GM12801 (cell line): ENCODE results near the gene PTCD1.

Source experiments
- TF ChIP-seq, protein P1 (sequence below): IDR thresholded peaks from one replicate; pipeline ENCODE4 v1.5.1; 2011; ENCODE audit warnings: control low read depth; ENCODE audit not compliant: insufficient read length; ENCODE audit errors: extremely low read depth

The PTCD1 gene

DNA sequence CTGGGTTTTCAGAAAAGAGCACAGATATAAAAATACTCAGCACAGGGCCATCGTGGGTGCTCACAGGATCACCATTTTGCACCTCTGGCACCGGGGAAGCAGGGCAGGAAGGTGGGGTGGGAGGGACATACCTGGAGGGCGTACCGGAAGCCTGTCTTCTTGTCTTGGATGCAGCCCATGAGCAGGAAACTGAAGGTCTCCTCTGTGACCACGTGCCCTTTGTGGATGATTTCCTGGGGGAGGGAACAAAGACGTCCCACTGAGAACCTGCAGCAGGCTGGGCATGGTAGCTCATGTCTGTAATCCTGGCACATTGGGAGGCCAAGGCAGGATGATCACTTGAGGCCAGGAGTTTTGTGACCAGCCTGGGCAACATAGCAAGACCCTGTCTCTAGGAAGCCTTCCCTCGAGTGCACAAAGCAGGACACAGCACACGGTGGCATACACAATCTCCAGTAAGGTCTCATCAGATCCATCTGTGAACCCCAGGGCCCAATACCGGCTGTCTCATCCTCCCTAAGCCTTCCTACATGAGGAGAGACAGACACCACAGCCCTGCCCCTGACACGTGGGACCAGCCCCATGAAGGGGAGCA is 9.5 kb downstream of the PTCD1 start:
- TF ChIP-seq, protein P1, sequence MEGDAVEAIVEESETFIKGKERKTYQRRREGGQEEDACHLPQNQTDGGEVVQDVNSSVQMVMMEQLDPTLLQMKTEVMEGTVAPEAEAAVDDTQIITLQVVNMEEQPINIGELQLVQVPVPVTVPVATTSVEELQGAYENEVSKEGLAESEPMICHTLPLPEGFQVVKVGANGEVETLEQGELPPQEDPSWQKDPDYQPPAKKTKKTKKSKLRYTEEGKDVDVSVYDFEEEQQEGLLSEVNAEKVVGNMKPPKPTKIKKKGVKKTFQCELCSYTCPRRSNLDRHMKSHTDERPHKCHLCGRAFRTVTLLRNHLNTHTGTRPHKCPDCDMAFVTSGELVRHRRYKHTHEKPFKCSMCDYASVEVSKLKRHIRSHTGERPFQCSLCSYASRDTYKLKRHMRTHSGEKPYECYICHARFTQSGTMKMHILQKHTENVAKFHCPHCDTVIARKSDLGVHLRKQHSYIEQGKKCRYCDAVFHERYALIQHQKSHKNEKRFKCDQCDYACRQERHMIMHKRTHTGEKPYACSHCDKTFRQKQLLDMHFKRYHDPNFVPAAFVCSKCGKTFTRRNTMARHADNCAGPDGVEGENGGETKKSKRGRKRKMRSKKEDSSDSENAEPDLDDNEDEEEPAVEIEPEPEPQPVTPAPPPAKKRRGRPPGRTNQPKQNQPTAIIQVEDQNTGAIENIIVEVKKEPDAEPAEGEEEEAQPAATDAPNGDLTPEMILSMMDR = no peak

DNA sequence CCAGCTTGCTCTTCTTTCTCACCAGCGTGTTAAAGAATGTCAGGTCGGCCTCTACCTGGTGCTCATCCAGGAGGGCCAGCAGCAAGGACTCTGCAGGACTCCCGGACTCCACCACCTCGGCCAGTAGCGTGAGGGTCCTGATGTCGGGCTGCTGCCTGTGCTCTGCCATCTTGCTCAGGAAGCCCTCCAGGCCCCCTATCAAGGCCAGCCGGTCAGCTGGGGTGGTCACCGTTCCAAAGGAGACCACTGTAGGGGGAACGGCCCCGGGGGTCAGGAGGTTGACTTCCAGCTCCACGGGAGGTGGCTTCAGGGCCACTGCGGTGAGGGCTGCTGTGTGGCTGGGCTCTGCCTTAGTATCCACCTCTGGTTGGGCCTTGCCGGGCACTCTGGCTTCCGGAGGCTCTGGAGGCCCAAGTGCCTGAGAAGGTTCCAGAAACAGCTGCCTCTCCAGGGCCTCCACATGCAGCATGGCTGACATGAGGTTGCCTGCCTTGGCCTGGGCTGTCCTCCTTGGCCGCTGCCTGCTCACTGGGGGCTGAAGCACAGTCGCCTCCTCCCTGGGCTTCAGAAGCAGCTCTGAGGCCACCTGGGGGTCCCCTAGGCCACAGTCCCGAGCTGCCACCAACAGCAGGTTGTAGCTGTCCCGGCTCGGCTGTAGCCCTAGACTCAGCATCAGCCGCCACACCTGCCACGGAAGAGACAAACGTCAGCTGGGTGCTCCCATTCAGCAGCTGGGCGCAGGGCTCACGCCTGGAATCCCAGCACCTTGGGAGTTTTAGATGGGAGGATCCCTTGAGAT is 13.5 kb downstream of the PTCD1 start:
- TF ChIP-seq, protein P1 = no peak

DNA sequence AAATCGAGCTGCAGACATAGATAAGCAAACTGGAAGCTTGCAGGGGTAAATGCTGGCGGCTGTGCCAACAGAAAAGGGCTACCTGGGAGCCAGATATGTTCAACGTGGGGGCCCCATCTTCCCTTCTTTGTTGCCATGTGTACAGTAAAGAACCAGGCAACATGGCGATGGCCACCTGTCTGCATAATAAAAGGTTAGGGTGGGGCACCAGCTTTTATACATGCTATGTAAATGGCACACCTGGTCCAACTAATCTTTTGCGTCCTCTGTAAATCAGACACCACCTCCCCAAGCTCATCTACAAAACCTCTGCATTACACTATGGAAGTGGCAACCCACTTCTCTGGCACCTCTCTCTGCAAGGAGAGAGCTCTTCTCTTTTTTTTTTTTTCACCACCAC is 16.0 kb downstream of the PTCD1 start:
- TF ChIP-seq, protein P1 = no peak

DNA sequence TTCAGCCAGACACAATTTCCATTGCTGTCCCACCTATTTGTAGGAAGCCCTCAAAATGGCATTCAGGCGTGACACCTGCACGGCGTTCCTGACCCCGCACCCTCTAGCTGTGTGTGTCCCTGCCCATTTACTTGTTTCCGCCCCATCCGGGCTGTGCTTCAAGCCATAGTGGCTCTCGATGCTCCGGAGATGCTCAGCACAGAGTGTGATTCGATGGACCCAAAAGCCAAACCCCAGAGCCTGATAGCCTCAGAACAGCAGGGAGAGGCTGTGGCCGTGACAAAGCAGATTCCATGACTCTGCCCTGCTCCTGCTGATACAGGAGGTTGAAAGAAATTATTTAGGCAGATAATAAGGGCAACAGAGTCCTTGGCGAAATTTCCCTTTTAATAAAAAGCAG is 16.4 kb downstream of the PTCD1 start:
- TF ChIP-seq, protein P1 = no peak

DNA sequence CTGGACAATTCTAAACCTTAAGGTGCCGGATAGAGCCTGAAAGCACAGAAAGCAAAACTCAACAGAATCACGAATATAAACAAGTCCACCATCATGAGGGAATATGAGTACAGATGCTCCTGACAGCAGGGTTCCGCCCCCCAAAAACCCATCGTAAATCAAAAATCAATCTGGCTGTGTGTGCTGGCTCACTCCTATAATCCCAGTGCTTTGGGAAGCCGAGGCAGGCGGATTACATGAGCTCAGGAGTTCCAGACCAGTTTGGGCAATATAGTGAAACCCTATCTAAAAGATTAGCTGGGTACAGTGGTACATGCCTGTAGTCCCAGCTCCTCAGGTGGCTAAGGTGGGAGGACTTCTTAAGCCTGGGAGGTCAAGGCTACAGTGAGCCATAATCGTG is 17.6 kb downstream of the PTCD1 start:
- TF ChIP-seq, protein P1 = no peak

DNA sequence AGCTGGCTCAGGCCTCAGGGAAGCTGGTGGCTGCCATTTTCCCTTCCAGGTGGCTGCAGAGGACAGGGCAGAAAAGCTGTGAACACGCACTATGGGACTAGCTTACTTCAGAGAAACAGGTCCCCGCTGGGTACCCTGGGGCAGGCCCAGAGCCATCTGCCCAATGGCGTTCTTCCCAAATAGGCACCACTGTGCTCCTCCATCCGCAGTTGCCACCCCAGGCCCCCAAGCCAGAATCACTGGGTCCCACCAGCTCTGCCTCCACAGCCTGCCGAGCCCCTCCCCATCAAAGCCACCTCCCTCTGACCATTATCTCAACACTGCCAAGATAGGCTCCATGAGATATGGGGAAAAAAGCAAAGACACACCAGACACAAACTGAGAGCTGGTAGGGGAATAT is 18.4 kb downstream of the PTCD1 start:
- TF ChIP-seq, protein P1 = no peak

DNA sequence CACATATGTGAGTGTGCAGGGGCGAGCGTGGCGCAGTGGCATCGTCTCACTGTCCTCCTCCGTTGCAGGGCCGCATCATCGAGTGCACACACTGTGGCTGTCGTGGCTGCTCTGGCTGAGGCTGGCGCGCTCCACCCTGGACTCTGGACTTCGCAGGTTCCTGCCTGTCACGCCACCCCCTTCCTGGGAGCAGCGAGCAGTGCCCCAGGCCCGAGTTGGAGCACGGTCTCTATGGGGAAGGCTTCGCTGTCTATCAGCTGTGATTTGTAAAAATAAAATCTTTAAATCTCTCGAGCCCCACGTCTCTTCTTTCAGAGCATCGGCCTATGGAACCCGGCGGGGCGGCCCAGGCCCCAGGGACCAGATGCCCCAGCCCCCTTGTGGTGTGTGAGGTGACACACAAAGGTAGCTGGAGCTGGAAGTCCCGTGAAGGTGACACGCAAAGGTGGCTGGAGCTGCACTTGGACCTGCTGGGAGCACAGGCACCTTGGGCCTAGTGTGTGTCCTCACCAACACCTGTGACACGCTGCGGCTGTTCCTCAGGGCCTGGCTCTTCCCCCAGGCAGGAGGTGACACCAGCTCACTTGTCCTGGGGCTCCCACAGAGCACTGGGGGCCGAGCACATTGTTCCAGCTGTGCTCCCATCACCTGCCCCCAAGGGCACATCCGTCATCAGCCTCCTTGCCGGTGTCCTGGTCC is 19.1 kb downstream of the PTCD1 start:
- TF ChIP-seq, protein P1 = no peak
